Stimulated activated CD4-positive, alpha-beta T cell treated with anti-CD3 and anti-CD28 coated beads, Interleukin-4, amount 100 ng/mL, for 48 hours (primary cell): ENCODE data around the gene MAT1A.
"Not testable (repeated sequence)": the region's sequence is repeated elsewhere in the genome, so short reads cannot be mapped to it uniquely, and the experiment has no call there.

Experiments used
- DNase-seq, 2 donors: peaks; one replicate each; pipeline ENCODE4 v3.0.0-alpha.2; 2020; ENCODE audit warnings: low read depth in 2 of 2

The MAT1A gene

GRCh38 chr10:80289451-80290287, at the start of gene MAT1A:
Gene MAT1A (minus strand): TSS chr10:80289658. CDS start chr10:80289423, 235 bp downstream.
- no peak for DNase-seq

- no peak for DNase-seq
Observed at GRCh38 chr10:80333983-80334382, 44.5 kb upstream of the MAT1A start.

- DNase-seq, result no peak
Observed at GRCh38 chr10:80324891-80325364, 35.5 kb upstream of the MAT1A start.

- no peak for DNase-seq
Observed at GRCh38 chr10:80324086-80324485, 34.6 kb upstream of the MAT1A start.

GRCh38 chr10:80323311-80323710, 33.9 kb upstream of the MAT1A start:
- no peak for DNase-seq

- no peak for DNase-seq
Observed at GRCh38 chr10:80322711-80323110, 33.3 kb upstream of the MAT1A start.

- DNase-seq, result no peak
Observed at GRCh38 chr10:80322158-80322557, 32.7 kb upstream of the MAT1A start.

GRCh38 chr10:80321183-80321582, 31.7 kb upstream of the MAT1A start:
- DNase-seq, result no peak

GRCh38 chr10:80320377-80320776, 30.9 kb upstream of the MAT1A start:
- DNase-seq, result no peak

- DNase-seq, result no peak
Observed at GRCh38 chr10:80319725-80320290, 30.4 kb upstream of the MAT1A start.

- no peak for DNase-seq
Observed at GRCh38 chr10:80319318-80319717, 29.9 kb upstream of the MAT1A start.

- DNase-seq, result no peak
Observed at GRCh38 chr10:80318742-80319141, 29.3 kb upstream of the MAT1A start.

- DNase-seq, result no peak
Observed at GRCh38 chr10:80315391-80315790, 25.9 kb upstream of the MAT1A start.

- no peak for DNase-seq
Observed at GRCh38 chr10:80313523-80313922, 24.1 kb upstream of the MAT1A start.

- not testable (repeated sequence) for DNase-seq
Observed at GRCh38 chr10:80305989-80306388, 16.5 kb upstream of the MAT1A start.

- no peak for DNase-seq
Observed at GRCh38 chr10:80296942-80297341, 7.5 kb upstream of the MAT1A start.

- no peak for DNase-seq
Observed at GRCh38 chr10:80292607-80293239, 3.3 kb upstream of the MAT1A start.

- DNase-seq, result no peak
Observed at GRCh38 chr10:80290474-80291220, 1.2 kb upstream of the MAT1A start.

GRCh38 chr10:80288849-80289248, 609 bp downstream of the MAT1A start:
- no peak for DNase-seq

GRCh38 chr10:80284522-80284921, 4.9 kb downstream of the MAT1A start:
- no peak for DNase-seq

GRCh38 chr10:80283536-80284199, 5.8 kb downstream of the MAT1A start:
- no peak for DNase-seq

- DNase-seq, result no peak
Observed at GRCh38 chr10:80283119-80283518, 6.3 kb downstream of the MAT1A start.
